ENCODE measurements around the gene AHSA1. TPM values are rescaled to one million over a fixed set of nuclear protein-coding genes. Genes with fewer than 3 reads are reported as not detected.

Gene AHSA1
- total RNA-seq, 1 donor from 2014 or later = 117 TPM

DNA sequence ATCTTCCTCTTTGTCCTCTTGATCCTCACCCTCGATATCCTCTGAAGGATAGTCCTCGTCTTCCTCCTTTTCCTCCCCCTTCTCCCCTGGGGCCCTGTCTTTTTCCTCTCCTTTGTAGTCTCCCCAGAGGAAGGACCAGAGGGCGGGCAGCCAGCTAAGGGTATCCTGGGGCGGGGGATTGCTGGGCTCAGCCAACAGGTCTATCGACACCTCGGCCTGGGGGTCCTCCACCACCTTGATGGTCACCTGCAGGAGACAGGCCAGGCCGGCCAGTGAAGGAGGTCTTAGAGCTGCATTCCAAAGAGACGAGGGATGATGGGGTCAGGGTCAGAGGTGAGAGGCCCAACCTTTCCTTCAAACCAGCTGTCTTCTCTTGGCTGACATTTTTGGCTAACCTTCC, 24.5 kb downstream of the AHSA1 start:
- Mint-ChIP-seq H3K4me1 (ENCODE audit: low read depth, unreplicated experiment) (no peaks in the 10 kb centered on the region), H3K36me3 (ENCODE audit: unreplicated experiment) (no peaks in the 10 kb centered on the region), H3K9me3 (ENCODE audit: unreplicated experiment) (no peaks in the 10 kb centered on the region), H3K27me3 (ENCODE audit: unreplicated experiment) (no peaks in the 10 kb centered on the region), H3K27ac (ENCODE audit: unreplicated experiment) (no peak overlapping the region), H3K4me3 (ENCODE audit: unreplicated experiment) (no peak overlapping the region)
- TF ChIP-seq, protein P1, sequence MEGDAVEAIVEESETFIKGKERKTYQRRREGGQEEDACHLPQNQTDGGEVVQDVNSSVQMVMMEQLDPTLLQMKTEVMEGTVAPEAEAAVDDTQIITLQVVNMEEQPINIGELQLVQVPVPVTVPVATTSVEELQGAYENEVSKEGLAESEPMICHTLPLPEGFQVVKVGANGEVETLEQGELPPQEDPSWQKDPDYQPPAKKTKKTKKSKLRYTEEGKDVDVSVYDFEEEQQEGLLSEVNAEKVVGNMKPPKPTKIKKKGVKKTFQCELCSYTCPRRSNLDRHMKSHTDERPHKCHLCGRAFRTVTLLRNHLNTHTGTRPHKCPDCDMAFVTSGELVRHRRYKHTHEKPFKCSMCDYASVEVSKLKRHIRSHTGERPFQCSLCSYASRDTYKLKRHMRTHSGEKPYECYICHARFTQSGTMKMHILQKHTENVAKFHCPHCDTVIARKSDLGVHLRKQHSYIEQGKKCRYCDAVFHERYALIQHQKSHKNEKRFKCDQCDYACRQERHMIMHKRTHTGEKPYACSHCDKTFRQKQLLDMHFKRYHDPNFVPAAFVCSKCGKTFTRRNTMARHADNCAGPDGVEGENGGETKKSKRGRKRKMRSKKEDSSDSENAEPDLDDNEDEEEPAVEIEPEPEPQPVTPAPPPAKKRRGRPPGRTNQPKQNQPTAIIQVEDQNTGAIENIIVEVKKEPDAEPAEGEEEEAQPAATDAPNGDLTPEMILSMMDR (IDR thresholded peaks at IDR 0.05; ENCODE audit: partially characterized antibody, unreplicated experiment) = no peak
- DNase-seq = no peak

DNA sequence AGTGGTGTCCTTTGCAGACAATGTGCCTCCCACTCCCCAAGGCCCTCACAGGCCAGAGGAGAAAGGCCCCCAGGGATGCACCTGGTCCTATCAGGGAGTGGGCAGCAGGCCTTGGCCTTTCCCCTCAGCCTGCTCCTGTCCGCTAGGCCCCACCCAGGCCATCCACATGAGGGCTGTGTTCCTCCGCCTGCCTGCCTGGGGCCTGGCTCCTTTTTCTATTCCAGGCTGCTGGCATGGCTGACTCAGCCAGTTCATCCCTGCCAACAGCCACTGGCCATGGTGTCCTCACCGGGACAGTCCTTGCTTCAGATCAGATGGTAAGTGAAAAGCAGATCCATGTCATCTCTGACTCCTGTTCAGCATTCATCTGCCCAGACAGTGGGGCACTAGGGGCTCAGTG, 27.4 kb downstream of the AHSA1 start:
- TF ChIP-seq, protein P1 (IDR thresholded peaks at IDR 0.05; ENCODE audit: partially characterized antibody, unreplicated experiment) = no peak
- Mint-ChIP-seq H3K4me3 (ENCODE audit: unreplicated experiment) (no peak overlapping the region), H3K4me1 (ENCODE audit: low read depth, unreplicated experiment) (no peaks in the 10 kb centered on the region), H3K27ac (ENCODE audit: unreplicated experiment) (no peak overlapping the region), H3K27me3 (ENCODE audit: unreplicated experiment) (no peaks in the 10 kb centered on the region), H3K9me3 (ENCODE audit: unreplicated experiment) (no peaks in the 10 kb centered on the region), H3K36me3 (ENCODE audit: unreplicated experiment) (no peaks in the 10 kb centered on the region)
- no peak for DNase-seq

DNA sequence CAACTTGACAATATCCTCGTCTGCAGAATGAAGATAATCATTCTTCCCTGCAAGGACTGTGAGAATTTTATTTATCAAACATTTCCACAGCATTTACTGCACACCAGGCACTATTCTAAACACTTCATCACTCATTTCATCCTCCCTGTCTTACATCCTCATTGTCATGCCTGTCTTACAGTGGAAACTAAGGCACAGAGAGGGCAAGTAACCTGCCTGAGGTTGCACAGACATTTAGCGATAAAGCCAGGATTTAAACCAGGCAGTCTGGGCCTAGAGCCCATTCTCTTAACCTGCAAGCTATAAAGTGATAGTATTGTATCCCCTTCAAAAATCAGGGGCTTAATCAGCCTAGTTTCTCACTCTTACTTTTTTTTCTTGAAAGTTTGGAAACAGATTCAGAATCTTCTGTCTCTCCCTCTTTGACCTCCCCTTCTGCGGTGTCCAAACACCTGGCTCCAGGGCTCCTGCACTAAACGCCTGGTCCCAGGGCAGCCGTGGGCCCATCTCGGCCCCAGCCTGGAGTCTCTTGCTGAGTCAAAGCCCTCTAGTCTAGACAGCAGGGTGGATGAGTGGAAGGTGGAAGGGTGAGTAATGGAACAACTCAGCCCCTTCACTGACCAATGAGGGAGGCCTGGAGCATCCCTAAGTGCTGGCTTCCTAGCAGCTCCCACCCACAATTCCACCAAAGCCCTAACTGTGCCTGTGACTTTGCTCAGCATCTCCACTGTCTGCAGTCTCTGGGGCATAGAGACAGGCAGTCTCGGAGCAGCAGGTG, 28.2 kb downstream of the AHSA1 start:
- no peaks in the 10 kb centered on the region for H3K36me3 Mint-ChIP-seq (ENCODE audit: unreplicated experiment)
- no peaks in the 10 kb centered on the region for H3K9me3 Mint-ChIP-seq (ENCODE audit: unreplicated experiment)
- H3K27me3 Mint-ChIP-seq (ENCODE audit: unreplicated experiment) = no peaks in the 10 kb centered on the region
- H3K4me1 Mint-ChIP-seq (ENCODE audit: low read depth, unreplicated experiment) = no peaks in the 10 kb centered on the region
- DNase-seq = no peak
- no peak overlapping the region for H3K4me3 Mint-ChIP-seq (ENCODE audit: unreplicated experiment)
- TF ChIP-seq, protein P1 (IDR thresholded peaks at IDR 0.05; ENCODE audit: partially characterized antibody, unreplicated experiment) = no peak
- H3K27ac Mint-ChIP-seq (ENCODE audit: unreplicated experiment) = no peak overlapping the region

DNA sequence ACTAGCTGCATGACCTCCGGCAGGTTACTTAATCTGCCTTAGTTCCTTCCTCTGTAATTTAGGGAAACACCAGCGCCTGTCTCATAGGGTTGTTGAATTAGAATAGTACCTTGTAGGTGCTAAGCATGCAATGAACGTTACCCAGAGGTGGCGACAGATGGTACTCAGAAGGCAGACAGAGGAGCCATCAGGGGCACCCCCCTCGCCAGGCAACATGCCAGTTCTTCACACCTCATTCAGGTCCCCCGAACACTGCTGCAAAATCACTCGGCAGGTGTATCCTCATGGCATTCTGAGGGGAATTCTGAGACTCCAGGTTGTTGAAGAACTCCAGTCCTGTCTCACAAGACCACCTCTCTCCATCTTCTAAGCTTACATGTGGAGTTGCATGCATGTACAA, 30.7 kb downstream of the AHSA1 start:
- no peaks in the 10 kb centered on the region for H3K27me3 Mint-ChIP-seq (ENCODE audit: unreplicated experiment)
- H3K36me3 Mint-ChIP-seq (ENCODE audit: unreplicated experiment) = no peaks in the 10 kb centered on the region

DNA sequence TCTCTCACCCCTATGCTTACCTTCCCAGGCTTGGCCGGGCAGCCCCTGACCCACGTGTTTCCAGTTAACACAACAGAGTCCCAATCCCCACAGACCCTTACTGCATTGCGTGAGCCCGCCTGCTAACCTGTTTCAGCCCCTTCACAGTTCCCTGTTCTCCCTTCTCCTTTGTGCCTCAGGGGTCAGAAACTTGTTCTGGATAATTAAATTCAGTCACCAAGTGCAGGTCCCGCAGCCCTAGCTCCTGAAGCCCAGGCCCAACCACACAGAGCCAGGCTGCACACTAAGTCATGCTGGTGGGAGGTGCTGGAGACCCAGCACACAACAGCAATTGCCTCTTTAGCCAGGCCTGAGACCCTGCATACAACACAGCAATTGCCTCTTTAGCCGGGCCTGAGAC, 31.1 kb downstream of the AHSA1 start:
- no peaks in the 10 kb centered on the region for H3K36me3 Mint-ChIP-seq (ENCODE audit: unreplicated experiment)
- H3K9me3 Mint-ChIP-seq (ENCODE audit: unreplicated experiment) = no peaks in the 10 kb centered on the region
- no peak overlapping the region for H3K4me3 Mint-ChIP-seq (ENCODE audit: unreplicated experiment)
- TF ChIP-seq, protein P1 (IDR thresholded peaks at IDR 0.05; ENCODE audit: partially characterized antibody, unreplicated experiment) = no peak
- H3K4me1 Mint-ChIP-seq (ENCODE audit: low read depth, unreplicated experiment) = no peaks in the 10 kb centered on the region
- no peak overlapping the region for H3K27ac Mint-ChIP-seq (ENCODE audit: unreplicated experiment)
- no peaks in the 10 kb centered on the region for H3K27me3 Mint-ChIP-seq (ENCODE audit: unreplicated experiment)
- no peak for DNase-seq

More for the DNA sequence above, 30.7 kb downstream of the AHSA1 start:
- Mint-ChIP-seq H3K9me3 (ENCODE audit: unreplicated experiment) (no peaks in the 10 kb centered on the region), H3K27ac (ENCODE audit: unreplicated experiment) (no peak overlapping the region), H3K4me1 (ENCODE audit: low read depth, unreplicated experiment) (no peaks in the 10 kb centered on the region), H3K4me3 (ENCODE audit: unreplicated experiment) (no peak overlapping the region)
- TF ChIP-seq, protein P1 (IDR thresholded peaks at IDR 0.05; ENCODE audit: partially characterized antibody, unreplicated experiment) = no peak
- DNase-seq = no peak

Measured in glutamatergic neuron (in vitro differentiated cells).